Measurements from ENCODE around the gene CFAP77. TPM values are rescaled to one million over a fixed set of nuclear protein-coding genes. Genes with fewer than 3 reads are reported as not detected.

Gene CFAP77
- polyA plus RNA-seq, 1 donor from 2014 or later = not detected

- Histone ChIP-seq H3K36me3 (ENCODE audit: insufficient read depth, low read length) (no peaks in the 10 kb centered on the region), H2AFZ (ENCODE audit: low read depth, low read length) (no peak overlapping the region), H3K9me2 (ENCODE audit: insufficient read depth, low read length) (no peaks in the 10 kb centered on the region), H3K27ac (ENCODE audit: low read length) (no peak overlapping the region), H3K9ac (ENCODE audit: low read length) (no peak overlapping the region), H3K27me3 (ENCODE audit: insufficient read depth, low read depth, low read length) (no peaks in the 10 kb centered on the region), H3K9me3 (ENCODE audit: low read length) (no peaks in the 10 kb centered on the region), H3K4me3 (ENCODE audit: low read length) (no peak overlapping the region), H4K20me1 (ENCODE audit: insufficient read depth) (no peaks in the 10 kb centered on the region), H3F3A (ENCODE audit: insufficient read depth, low read length, poor library complexity, severe bottlenecking) (no peaks in the 10 kb centered on the region), H3K79me2 (replicated peaks; ENCODE audit: insufficient read depth, low read length) (no peaks in the 10 kb centered on the region), H3K4me2 (ENCODE audit: low read length) (no peak overlapping the region)
- no peak for TF ChIP-seq MXI1 (conservative IDR thresholded peaks at IDR 0.05; ENCODE audit: poor library complexity, severe bottlenecking)
- TF ChIP-seq RAD21 (conservative IDR thresholded peaks at IDR 0.05) = no peak
- no peak for TF ChIP-seq SMC3 (conservative IDR thresholded peaks at IDR 0.05; ENCODE audit: poor library complexity)
- TF ChIP-seq EZH2 (IDR thresholded peaks at IDR 0.05; ENCODE audit: borderline replicate concordance, insufficient read depth, low read length, poor library complexity, severe bottlenecking) = no peak
- no peak for TF ChIP-seq EP300 (conservative IDR thresholded peaks at IDR 0.05; ENCODE audit: poor library complexity, severe bottlenecking)
These were observed 44.0 kb upstream of the CFAP77 start for GRCh38 chr9:132365986-132366385.

GRCh38 chr9:132366481-132366880, 43.5 kb upstream of the CFAP77 start:
- no peaks in the 10 kb centered on the region for H3K9me3 ChIP-seq (ENCODE audit: low read length)
- TF ChIP-seq RAD21 (conservative IDR thresholded peaks at IDR 0.05) (no peak), CTCF (IDR thresholded peaks at IDR 0.05; ENCODE audit: poor library complexity, severe bottlenecking) (no peak), POLR2AphosphoS5 (IDR thresholded peaks at IDR 0.05) (no peak), REST (IDR thresholded peaks at IDR 0.05; ENCODE audit: borderline replicate concordance) (no peak), EZH2 (IDR thresholded peaks at IDR 0.05; ENCODE audit: borderline replicate concordance, insufficient read depth, low read length, poor library complexity, severe bottlenecking) (no peak), EP300 (conservative IDR thresholded peaks at IDR 0.05; ENCODE audit: poor library complexity, severe bottlenecking) (no peak)
- no peaks in the 10 kb centered on the region for H3K27me3 ChIP-seq (ENCODE audit: insufficient read depth, low read depth, low read length)
- H3K27ac ChIP-seq (ENCODE audit: low read length) = no peak overlapping the region
- no peaks in the 10 kb centered on the region for H4K20me1 ChIP-seq (ENCODE audit: insufficient read depth)
- no peaks in the 10 kb centered on the region for H3K9me2 ChIP-seq (ENCODE audit: insufficient read depth, low read length)
- H3K9ac ChIP-seq (ENCODE audit: low read length) = no peak overlapping the region
- H3K4me2 ChIP-seq (ENCODE audit: low read length) = no peak overlapping the region
- no peak overlapping the region for H3K4me3 ChIP-seq (ENCODE audit: low read length)
- H3K79me2 ChIP-seq (replicated peaks; ENCODE audit: insufficient read depth, low read length) = no peaks in the 10 kb centered on the region
- no peaks in the 10 kb centered on the region for H3F3A ChIP-seq (ENCODE audit: insufficient read depth, low read length, poor library complexity, severe bottlenecking)
- H3K36me3 ChIP-seq (ENCODE audit: insufficient read depth, low read length) = no peaks in the 10 kb centered on the region
- no peak overlapping the region for H2AFZ ChIP-seq (ENCODE audit: low read depth, low read length)
